HG03457 (cell line): ENCODE data around the gene CRYGS.
"Not testable (repeated sequence)": the region's sequence is repeated elsewhere in the genome, so short reads cannot be mapped to it uniquely, and the experiment has no call there.

Source experiments
- ATAC-seq: cut with Tn5 transposase; IDR thresholded peaks from one replicate; pipeline ENCODE4 v1.9.1; 2021; ENCODE audit warnings: moderate number of reproducible peaks; ENCODE audit not compliant: unreplicated experiment

Gene CRYGS

DNA sequence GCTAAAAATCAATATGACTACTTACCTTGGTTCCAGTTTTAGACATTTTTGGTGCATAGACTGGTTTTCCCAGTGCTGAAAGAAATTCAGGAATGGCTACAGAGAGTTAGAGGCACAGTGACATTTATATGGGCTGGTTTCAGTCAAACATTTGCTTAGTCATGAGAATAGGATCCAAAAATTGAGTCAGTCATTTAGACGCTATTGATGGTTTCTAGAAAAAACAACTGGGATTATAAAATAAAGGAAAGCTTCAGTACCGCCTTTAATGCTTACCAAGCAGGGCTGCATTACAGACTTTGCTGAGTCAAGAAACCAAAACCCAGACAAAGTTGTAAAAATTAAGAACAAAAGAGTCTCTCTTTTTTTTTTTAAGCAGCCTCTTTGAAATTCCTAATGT lies at the start of gene CRYGS:
CRYGS (minus strand) TSS at position 100 of the 400 bp plus-strand sequence; CDS start at position 46, 54 bp downstream.
- ATAC-seq = no peak

- no peak for ATAC-seq
Measured at GRCh38 chr3:186593862-186594261, 49.7 kb upstream of the CRYGS start.

DNA sequence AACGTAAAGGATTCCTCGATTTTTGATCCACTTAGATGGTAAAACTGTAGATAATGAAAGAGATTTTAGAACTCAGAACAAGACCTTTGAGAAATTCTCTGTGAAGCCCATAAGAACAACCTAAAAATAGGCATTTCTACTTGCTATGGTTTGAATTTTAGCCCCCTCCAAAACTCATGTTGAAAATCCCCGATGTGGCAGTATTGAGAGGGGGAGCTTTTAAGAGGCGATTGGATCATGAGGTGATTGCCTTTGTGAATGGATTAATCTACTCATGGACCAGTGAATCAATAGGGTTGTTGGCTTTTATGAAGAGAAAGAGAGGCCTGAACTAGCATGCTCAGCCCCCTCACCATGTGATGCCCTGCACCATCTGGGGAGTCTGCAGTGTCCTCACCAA lies 48.5 kb upstream of the CRYGS start:
- ATAC-seq = no peak

- no peak for ATAC-seq
Measured at GRCh38 chr3:186590580-186591295, 46.6 kb upstream of the CRYGS start.

GRCh38 chr3:186589856-186590579 lies 45.8 kb upstream of the CRYGS start:
- ATAC-seq = no peak

DNA sequence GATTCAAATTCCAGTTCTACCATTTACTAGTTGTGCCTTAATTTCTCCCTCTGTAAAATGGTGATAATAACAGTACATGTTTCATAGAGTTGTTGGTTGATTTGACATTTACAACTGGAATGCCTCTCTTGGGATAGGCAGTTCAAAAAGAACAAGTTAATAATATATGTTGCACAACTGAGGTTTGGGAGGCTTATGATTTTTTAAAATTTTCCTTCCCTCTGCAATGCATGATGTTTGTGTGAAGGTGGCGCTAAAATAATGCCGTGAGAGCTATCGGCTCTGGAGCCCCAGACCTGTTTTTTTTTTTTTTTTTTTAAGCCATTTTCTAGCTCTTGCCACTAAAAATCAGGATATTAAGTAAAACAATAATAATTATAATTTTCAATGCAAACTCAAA lies 44.9 kb upstream of the CRYGS start:
- ATAC-seq = no peak

DNA sequence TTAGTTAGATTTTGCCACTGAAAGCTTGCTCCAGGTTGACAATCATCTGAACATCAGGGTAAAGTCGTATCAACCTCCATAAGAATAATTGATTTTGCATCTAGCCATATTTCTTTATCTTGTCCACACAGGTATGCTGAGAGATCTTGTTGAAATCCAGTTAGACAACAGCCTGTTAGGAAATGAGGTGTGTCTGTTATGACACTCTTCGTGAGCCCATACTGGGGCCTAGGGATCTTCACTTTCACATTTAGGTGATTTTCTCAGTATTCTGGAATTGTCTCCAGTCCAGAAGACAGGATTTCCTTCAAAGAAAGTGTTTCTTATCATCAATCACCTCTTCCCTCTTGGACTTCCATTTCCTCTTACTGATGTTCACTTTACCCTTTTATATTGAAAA lies 44.5 kb upstream of the CRYGS start:
- no peak for ATAC-seq

DNA sequence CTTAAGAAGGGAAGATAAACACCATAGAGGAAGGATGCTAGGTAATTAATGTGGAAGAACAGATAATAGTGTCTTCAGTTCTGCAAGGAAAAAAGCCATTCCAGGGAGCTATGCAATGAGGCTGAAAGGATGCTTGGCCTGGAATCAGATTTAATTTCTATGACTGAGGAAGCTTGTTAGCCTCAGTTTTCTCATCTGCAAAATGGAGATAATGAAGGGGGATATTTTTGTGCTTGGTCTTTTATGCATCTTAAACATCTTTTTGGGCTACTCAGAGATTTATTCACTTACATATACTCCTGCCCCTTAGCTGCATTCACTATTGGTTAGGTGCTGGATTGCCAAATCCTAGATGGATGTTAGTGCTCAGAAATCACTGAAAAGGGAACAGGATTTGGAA lies 43.0 kb upstream of the CRYGS start:
- ATAC-seq = no peak

- ATAC-seq = not testable (repeated sequence)
Measured at GRCh38 chr3:186586245-186586644, 42.1 kb upstream of the CRYGS start.

DNA sequence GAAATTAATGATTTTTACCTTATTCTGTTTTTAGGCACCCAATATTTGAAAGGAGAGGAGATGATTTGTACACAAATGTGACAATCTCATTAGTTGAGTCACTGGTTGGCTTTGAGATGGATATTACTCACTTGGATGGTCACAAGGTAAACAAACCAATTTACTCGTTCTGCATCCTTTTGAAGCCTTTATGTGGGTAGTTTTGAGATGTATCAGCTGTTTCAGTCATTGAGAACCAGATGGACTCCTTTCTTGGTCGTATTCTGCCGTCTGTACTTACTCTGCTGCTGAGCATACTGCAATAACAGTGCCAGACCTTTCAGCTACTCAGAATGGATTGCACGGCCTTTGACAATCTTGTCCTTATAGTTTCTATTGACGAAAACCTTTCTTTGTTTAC lies 39.7 kb upstream of the CRYGS start:
- no peak for ATAC-seq

DNA sequence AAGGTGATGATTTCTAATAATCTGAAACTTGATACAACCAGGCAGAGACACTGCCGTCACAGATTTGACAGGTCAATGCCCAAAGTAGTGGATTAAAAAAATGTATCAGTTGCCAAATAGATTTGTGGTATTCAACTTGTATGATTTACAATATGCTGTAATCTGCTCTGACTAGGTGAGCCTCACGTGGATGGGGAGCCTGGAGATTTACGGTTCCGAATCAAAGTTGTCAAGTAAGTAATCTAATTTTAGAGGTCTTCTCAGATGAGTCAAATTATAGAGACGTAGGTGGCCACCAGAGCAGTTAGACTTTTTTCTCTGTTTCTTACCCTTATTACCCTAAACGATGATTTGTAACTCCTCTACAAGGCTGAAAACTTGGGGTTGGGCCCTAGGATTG lies 38.4 kb upstream of the CRYGS start:
- ATAC-seq = no peak

- no peak for ATAC-seq
Measured at GRCh38 chr3:186580785-186581184, 36.6 kb upstream of the CRYGS start.

GRCh38 chr3:186577521-186577920 lies 33.3 kb upstream of the CRYGS start:
- no peak for ATAC-seq

- ATAC-seq = no peak
Measured at GRCh38 chr3:186571644-186572013, 27.4 kb upstream of the CRYGS start.

DNA sequence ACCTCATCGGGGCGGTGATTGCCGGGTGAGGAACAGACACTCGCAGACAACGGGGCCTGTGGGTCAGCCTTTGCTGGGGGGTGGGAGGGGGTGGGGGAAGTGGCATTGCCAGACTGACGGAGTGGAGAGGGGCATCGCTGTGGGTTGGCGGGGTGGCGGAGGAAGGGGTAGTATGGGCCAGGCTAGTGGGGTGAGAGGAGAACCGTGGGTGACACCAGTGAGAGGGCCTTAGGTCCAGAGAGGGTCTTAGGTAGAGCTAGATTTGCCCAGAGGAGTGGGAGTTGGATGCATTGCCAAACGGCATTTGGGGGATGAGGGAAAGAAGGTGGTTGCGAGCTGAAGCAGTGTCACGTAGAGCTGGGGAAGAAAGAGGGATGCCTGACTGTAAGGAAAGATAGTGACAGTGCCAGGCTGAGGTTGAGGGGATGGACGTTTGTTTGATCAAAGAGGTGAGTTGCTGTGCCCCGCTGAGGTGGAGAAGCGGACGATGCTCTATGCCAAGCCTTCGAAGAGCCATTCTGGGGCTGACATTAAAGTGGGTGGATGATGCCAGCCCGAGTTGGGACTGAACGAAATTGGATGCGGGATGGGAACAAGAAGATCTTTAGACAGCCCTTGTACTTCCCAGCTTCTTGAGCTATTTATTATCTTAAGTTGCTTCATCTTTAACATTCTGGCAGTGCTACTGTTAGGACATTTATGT lies 26.9 kb upstream of the CRYGS start:
- ATAC-seq = no peak

GRCh38 chr3:186570096-186570940 lies 26.1 kb upstream of the CRYGS start, which contains the start of gene DNAJB11:
Gene DNAJB11 (plus strand): TSS chr3:186570720. CDS start chr3:186570898, 178 bp downstream.
- ATAC-seq = peak; percentile 82

DNA sequence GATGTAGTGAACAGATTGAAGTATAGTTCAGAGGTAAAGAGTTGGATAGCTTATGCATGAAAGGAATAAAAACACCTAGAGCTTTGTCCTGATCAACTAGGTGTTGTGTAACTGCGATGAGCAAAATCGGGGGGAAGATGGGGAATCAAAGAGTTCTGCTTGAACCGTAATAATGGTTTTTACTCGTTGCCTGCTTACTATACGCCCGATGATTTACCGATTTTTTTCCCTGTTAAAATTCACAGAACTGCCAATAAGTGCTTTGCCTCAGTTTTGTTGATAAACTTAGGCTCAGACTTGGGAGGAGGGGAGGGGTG lies 25.6 kb upstream of the CRYGS start:
- no peak for ATAC-seq

- not testable (repeated sequence) for ATAC-seq
Measured at GRCh38 chr3:186569361-186569760, 25.2 kb upstream of the CRYGS start.

DNA sequence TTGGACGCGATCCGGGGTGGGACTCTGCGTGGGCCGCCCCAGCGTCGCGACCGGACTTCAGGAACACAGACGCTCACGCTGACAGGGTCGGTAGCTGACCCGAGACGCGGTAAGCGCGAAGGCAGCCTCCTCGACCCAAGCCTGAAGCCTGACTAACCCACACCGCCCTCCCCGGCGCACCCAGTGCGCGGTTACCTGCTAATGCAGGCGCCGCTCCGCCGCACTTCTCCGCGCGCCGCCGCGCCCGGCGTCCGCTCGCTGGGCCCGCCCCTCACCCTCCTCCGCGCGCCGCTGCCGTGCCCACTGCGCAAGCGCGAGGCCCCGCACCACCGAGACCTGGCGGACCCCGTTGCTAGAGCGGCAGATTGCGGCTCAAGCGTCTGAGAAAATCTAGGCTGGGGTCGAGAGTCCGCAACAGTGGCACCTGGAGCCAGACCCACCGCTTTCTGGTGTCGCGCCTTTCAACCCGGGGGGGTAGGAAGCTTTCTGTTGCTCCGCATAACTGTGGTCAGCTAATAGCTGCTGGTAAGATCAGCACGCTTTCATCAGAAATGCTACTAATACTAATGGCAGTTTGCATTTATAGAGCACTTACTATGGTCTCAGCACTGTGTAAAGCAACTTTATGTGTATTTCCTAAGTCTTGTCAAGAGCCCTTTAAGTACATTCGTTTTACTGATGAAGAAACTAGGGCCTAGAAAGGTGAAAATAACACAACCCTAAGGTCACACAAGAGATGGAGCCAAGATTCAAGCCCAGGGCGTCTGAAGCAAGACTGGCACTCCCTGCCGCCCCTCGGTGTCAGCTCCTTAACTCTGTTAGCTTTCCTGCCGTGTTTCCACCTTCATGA lies 23.1 kb upstream of the CRYGS start, which contains the start of gene TBCCD1:
TBCCD1 (minus strand) TSS at position 268 of the 850 bp plus-strand sequence. CDS start 3,010 bp downstream, outside the sequence.
- ATAC-seq = peak; percentile 31

DNA sequence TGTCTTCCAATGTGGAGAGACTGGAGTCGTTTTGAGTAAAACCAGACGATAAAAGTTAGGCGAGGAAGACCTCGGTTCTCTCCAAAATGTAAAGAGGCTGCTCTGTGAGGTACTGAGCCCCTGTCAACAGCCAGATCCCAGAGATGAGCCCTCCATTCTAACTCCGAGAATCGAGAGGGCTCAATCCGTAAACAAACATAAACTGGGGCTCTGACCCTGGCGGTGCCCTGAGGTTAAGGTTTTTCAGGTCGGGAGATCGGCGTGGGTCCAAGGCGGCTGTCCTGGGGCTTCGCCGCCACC lies 22.5 kb upstream of the CRYGS start:
- ATAC-seq = no peak
